T-helper 2 cell treated with Interferon-gamma antibody and Interleukin-4, amounts not matched to agents 100 ng/mL and 5 ng/mL, for 36 hours (primary cell): ENCODE data around the gene IL4. TPM values are rescaled to one million over a fixed set of nuclear protein-coding genes. Genes with fewer than 3 reads are reported as not detected.
"Not testable (repeated sequence)": the region's sequence is repeated elsewhere in the genome, so short reads cannot be mapped to it uniquely, and the experiment has no call there.

Experiments used
- intact Hi-C: fragments of 100-400 bp; cut with micrococcal nuclease; formaldehyde crosslinking; loops from one replicate; pipeline ENCODE4 v1.15.1; 2023
- total RNA-seq: library from RNA; stranded (reverse); gene quantifications from 2 replicates; pipeline ENCODE4 v1.2.3, GENCODE V29; 2022

IL4 gene
- total RNA-seq, 1 donor from 2014 or later = 4.0 TPM

GRCh38 chr5:132688536-132689339 lies 14.9 kb downstream of the IL4 start:
- intact Hi-C loops = loop anchor here (1.0 to 5.0 kb wide), 4 partner anchors 12 to 53 kb away; partner anchors contain the start of gene KIF3A

- intact Hi-C loops = loop anchor here (2.0 to 5.0 kb wide), 2 partner anchors 27 to 48 kb away; partner anchors contain the start of gene KIF3A
Measured at GRCh38 chr5:132689513-132689912, 15.7 kb downstream of the IL4 start.

GRCh38 chr5:132690156-132690555 lies 16.4 kb downstream of the IL4 start:
- intact Hi-C loops = no loop called here

- intact Hi-C loops = not testable (repeated sequence)
Measured at GRCh38 chr5:132691755-132692631, 18.2 kb downstream of the IL4 start.

- intact Hi-C loops = no loop called here
Measured at GRCh38 chr5:132692632-132692967, 18.8 kb downstream of the IL4 start.

GRCh38 chr5:132695956-132696355 lies 22.2 kb downstream of the IL4 start:
- intact Hi-C loops = no loop called here

- intact Hi-C loops = no loop called here
Measured at GRCh38 chr5:132704875-132705274, 31.1 kb downstream of the IL4 start.

GRCh38 chr5:132708645-132709044 lies 34.9 kb downstream of the IL4 start:
- intact Hi-C loops = no loop called here

- intact Hi-C loops = loop anchor here (1.0 kb wide), 1 partner anchor 188 kb away; no protein-coding TSS in a partner anchor
Measured at GRCh38 chr5:132714456-132715307, 40.9 kb downstream of the IL4 start.

GRCh38 chr5:132718544-132719312 lies 44.9 kb downstream of the IL4 start:
- intact Hi-C loops = no loop called here

- intact Hi-C loops = no loop called here
Measured at GRCh38 chr5:132725745-132726144, 52.0 kb downstream of the IL4 start.

- intact Hi-C loops = no loop called here
Measured at GRCh38 chr5:132729896-132730295, 56.1 kb downstream of the IL4 start.

Other genes with a start within 250 kb of the IL4 start
- gene IRF1, start 183.2 kb upstream of the IL4 start, total RNA-seq = 366 and 371 TPM in 2 replicates
- 7.3 and 7.7 TPM in 2 replicates for gene IL5, start 130.5 kb upstream of the IL4 start, total RNA-seq
- 32.3 and 32.9 TPM in 2 replicates for gene RAD50, start 117.0 kb upstream of the IL4 start, total RNA-seq
- 32.6 and 39.1 TPM in 2 replicates for gene IL13, start 15.8 kb upstream of the IL4 start, total RNA-seq
- 18.6 and 19.8 TPM in 2 replicates for gene KIF3A, start 63.6 kb downstream of the IL4 start, total RNA-seq
- 8.6 and 11.2 TPM in 2 replicates for gene CCNI2, start 73.4 kb downstream of the IL4 start, total RNA-seq
- 28.2 and 32.6 TPM in 2 replicates for gene SEPTIN8, start 103.2 kb downstream of the IL4 start, total RNA-seq
- gene SOWAHA, start 139.3 kb downstream of the IL4 start, total RNA-seq = 0.07 and 0.09 TPM in 2 replicates
- gene SHROOM1, start 156.7 kb downstream of the IL4 start, total RNA-seq = 1.9 and 3.0 TPM in 2 replicates
- 0.18 and 0.27 TPM in 2 replicates for gene GDF9, start 192.5 kb downstream of the IL4 start, total RNA-seq
- gene UQCRQ, start 192.7 kb downstream of the IL4 start, total RNA-seq = 330 and 336 TPM in 2 replicates
- 4.0 and 4.2 TPM in 2 replicates for gene LEAP2, start 199.7 kb downstream of the IL4 start, total RNA-seq